K562 (cell line): ENCODE data around the gene SPACA5B. TPM values are rescaled to one million over a fixed set of nuclear protein-coding genes. Genes with fewer than 3 reads are reported as not detected.

Experiments
- ATAC-seq: fragments of 200-7000 bp; cut with Tn5 transposase; 3 replicates; pipeline ENCODE4 v1.9.1; 2020; ENCODE audit warnings: moderate library complexity
- BruUV-seq: library from RNA; stranded (reverse); fragments of 400-500 nt; replicated peaks from 2 replicates; lab custom pipeline; 2021; lab: Mats Ljungman, UMichigan
- CTCF ChIA-PET: fragments of 300-600 bp; formaldehyde crosslinking; extraction: SDS; loops from one replicate; lab custom pipeline; 2021; ENCODE audit warnings: low intra/inter-chr PET ratio; lab: Yijun Ruan, JAX
- POLR2A ChIA-PET: fragments of 300-600, 350-650 bp; sonication (Branson Sonifier 250); formaldehyde crosslinking; extraction: SDS; loops from one replicate; lab custom pipeline; 2021; ENCODE audit warnings: antibody characterized with exemption, inconsistent platforms; lab: Yijun Ruan, JAX
- DNase-seq, 4 experiments: peaks; one replicate each; pipeline versions ENCODE4 v3.0.0 to v3.0.0-alpha.2; 2011 to 2018; ENCODE audit warnings: low spot score in 3 of 4, mixed read lengths in 3 of 4; ENCODE audit errors: extremely low read depth in 1 of 4
- FAIRE-seq: peaks from 2 replicates; lab custom pipeline; 2011; peaks lifted over from hg19 to GRCh38; lab: Jason Lieb, UNC
- H2AFZ ChIP-seq: 2 replicates; pipeline ENCODE4 v1.6.0; 2011; ENCODE audit warnings: low read depth, low read length, control low read depth, inconsistent platforms
- H3K27ac ChIP-seq: fragments of 200-600 bp; 3 replicates; pipeline ENCODE4 v1.8.0; 2011; ENCODE audit warnings: low read depth, mild to moderate bottlenecking, control low read depth, inconsistent platforms, low read length, moderate library complexity, mixed read lengths; ENCODE audit errors: extremely low read depth
- H3K27me3 ChIP-seq, 2 experiments: fragments of 300-600 bp in 1 of 2; 2 replicates in 1 of 2; 3 replicates in 1 of 2; pipeline versions ENCODE4 v1.6.0 to v1.8.0; 2011; ENCODE audit warnings: inconsistent platforms in 2 of 2, low read length in 2 of 2, mild to moderate bottlenecking in 1 of 2, mixed read lengths in 1 of 2, moderate library complexity in 1 of 2; ENCODE audit not compliant: control insufficient read depth in 2 of 2, insufficient read depth in 2 of 2
- H3K36me3 ChIP-seq: fragments of 300-600 bp; 3 replicates; pipeline ENCODE4 v1.8.0; 2011; ENCODE audit warnings: mild to moderate bottlenecking, low read length, inconsistent platforms; ENCODE audit not compliant: control insufficient read depth, insufficient read depth
- H3K4me1 ChIP-seq, 2 experiments: fragments of 200-600 bp in 1 of 2; replicated peaks in 1 of 2; 2 replicates in 1 of 2; 3 replicates in 1 of 2; pipeline versions ENCODE4 v1.5.1 to v1.8.0; 2011; ENCODE audit warnings: inconsistent platforms in 2 of 2, low read length in 2 of 2, mild to moderate bottlenecking in 1 of 2, mixed read lengths in 1 of 2, moderate library complexity in 1 of 2; ENCODE audit not compliant: control insufficient read depth in 2 of 2, insufficient read depth in 2 of 2
- H3K4me2 ChIP-seq: 2 replicates; pipeline ENCODE4 v1.6.1; 2011; ENCODE audit warnings: low read length, control low read depth, inconsistent platforms, mixed read lengths; ENCODE audit not compliant: insufficient read depth
- H3K4me3 ChIP-seq: fragments of 200-600 bp; sonication (generic), shearing (Covaris generic); 2 replicates; pipeline ENCODE4 v1.5.1; 2016; ENCODE audit warnings: control low read depth, inconsistent platforms
- H3K79me2 ChIP-seq: fragments of 200-600 bp; 3 replicates; pipeline ENCODE4 v1.8.0; 2011; ENCODE audit warnings: low read length, inconsistent platforms; ENCODE audit not compliant: control insufficient read depth, insufficient read depth
- H3K9ac ChIP-seq, 2 experiments: 2 replicates each; pipeline versions ENCODE4 v1.6.0 to v1.6.1; 2011; ENCODE audit warnings: low read depth in 2 of 2, low read length in 2 of 2, control low read depth in 1 of 2, inconsistent platforms in 1 of 2, mild to moderate bottlenecking in 1 of 2, mixed read lengths in 1 of 2; ENCODE audit not compliant: insufficient read depth in 1 of 2
- H3K9me1 ChIP-seq: one replicate; pipeline ENCODE4 v1.6.0; 2011; ENCODE audit warnings: inconsistent platforms, mild to moderate bottlenecking, low read length, moderate library complexity; ENCODE audit not compliant: control insufficient read depth, insufficient read depth
- H3K9me3 ChIP-seq: replicated peaks from 2 replicates; pipeline ENCODE4 v1.5.1; 2011; ENCODE audit warnings: low read depth, low read length, inconsistent platforms; ENCODE audit not compliant: control insufficient read depth, insufficient read depth
- H4K20me1 ChIP-seq: replicated peaks from 2 replicates; pipeline ENCODE4 v1.6.1; 2011; ENCODE audit warnings: low read length, inconsistent platforms, mixed read lengths; ENCODE audit not compliant: control insufficient read depth, insufficient read depth
- CBFB ChIP-seq: sonication (generic); formaldehyde crosslinking; IDR thresholded peaks from 2 replicates; pipeline ENCODE4 v1.4.0; 2020; ENCODE audit warnings: mild to moderate bottlenecking, missing genetic modification reagents
- HDAC6 ChIP-seq: IDR thresholded peaks from 2 replicates; pipeline ENCODE4 v1.6.1; 2012; ENCODE audit warnings: low read depth, mild to moderate bottlenecking, control low read depth, inconsistent platforms, low read length, moderate library complexity
- HMGN3 ChIP-seq: IDR thresholded peaks from 2 replicates; pipeline ENCODE4 v1.6.1; 2011; ENCODE audit warnings: borderline replicate concordance, low read depth, mild to moderate bottlenecking, mixed read lengths, low read length; ENCODE audit not compliant: insufficient read length; ENCODE audit errors: extremely low read depth
- MBD2 ChIP-seq: sonication (generic); IDR thresholded peaks from 2 replicates; pipeline ENCODE4 v1.6.1; 2016; ENCODE audit warnings: low read depth, borderline replicate concordance
- MED1 ChIP-seq: sonication (generic); formaldehyde crosslinking; IDR thresholded peaks from 2 replicates; pipeline ENCODE4 v1.8.1; 2023; ENCODE audit warnings: missing genetic modification reagents, borderline replicate concordance
- MITF ChIP-seq: IDR thresholded peaks from 2 replicates; pipeline ENCODE4 v1.6.1; 2014; ENCODE audit warnings: antibody characterized with exemption
- NR2C2 ChIP-seq, 2 experiments: fragments of 200-800 bp in 1 of 2; sonication (Bioruptor generic) in 1 of 2; sonication (generic) in 1 of 2; formaldehyde crosslinking in 1 of 2; IDR thresholded peaks; 2 replicates each; pipeline versions ENCODE4 v1.6.1 to v1.8.0; 2016 to 2022; ENCODE audit warnings: mild to moderate bottlenecking in 1 of 2, missing compliant biosample characterization in 1 of 2, missing genetic modification characterization in 1 of 2, missing genetic modification reagents in 1 of 2
- NRF1 ChIP-seq, 2 experiments: fragments of 450-650 bp; IDR thresholded peaks in 1 of 2; conservative IDR thresholded peaks in 1 of 2; 2 replicates each; pipeline ENCODE4 v1.6.1; 2014; ENCODE audit warnings: mild to moderate bottlenecking in 2 of 2
- PKNOX1 ChIP-seq: fragments of 450-650 bp; IDR thresholded peaks from 2 replicates; pipeline ENCODE4 v1.6.1; 2016
- POLR2AphosphoS2 ChIP-seq: IDR thresholded peaks from 2 replicates; pipeline ENCODE4 v1.6.1; 2012; ENCODE audit warnings: low read length, improper control_type of control experiment
- PRMT5 ChIP-seq: sonication (generic); formaldehyde crosslinking; IDR thresholded peaks from 2 replicates; pipeline ENCODE4 v1.5.0; 2020; ENCODE audit warnings: missing genetic modification reagents
- RBM34 ChIP-seq: fragments of 200-400 bp; formaldehyde crosslinking; IDR thresholded peaks from 2 replicates; pipeline ENCODE4 v1.6.1; 2018; ENCODE audit warnings: low read length, borderline replicate concordance; ENCODE audit not compliant: insufficient read depth
- RFX1 ChIP-seq: fragments of 450-650 bp; IDR thresholded peaks from 2 replicates; pipeline ENCODE4 v1.6.1; 2016; ENCODE audit warnings: mild to moderate bottlenecking, moderate library complexity
- SMAD2 ChIP-seq: fragments of 150-350 bp; IDR thresholded peaks from 2 replicates; pipeline ENCODE4 v1.6.1; 2014; ENCODE audit warnings: low read depth, mild to moderate bottlenecking, low read length
- U2AF1 ChIP-seq: fragments of 200-400 bp; formaldehyde crosslinking; optimal IDR thresholded peaks from 2 replicates; pipeline ENCODE3; 2017; ENCODE audit warnings: mild to moderate bottlenecking, low read depth, low read length, moderate library complexity
- ZNF133 ChIP-seq: fragments of 250-450 bp; sonication (Bioruptor Pico); IDR thresholded peaks from 2 replicates; pipeline ENCODE4 v1.4.0; 2020; ENCODE audit warnings: mild to moderate bottlenecking
- WGBS: fragments of 100-300 bp; shearing (Covaris generic); methylation state at CpG from one replicate; pipeline ENCODE4 v1.1.6; 2016; ENCODE audit warnings: low coverage, mixed read lengths; ENCODE audit not compliant: insufficient coverage; ENCODE audit errors: missing lambda C conversion rate; 5-methylcytosine and 5-hydroxymethylcytosine counted together
- in situ Hi-C: fragments of 300-500 bp; cut with MboI; formaldehyde crosslinking; loops from 4 replicates; pipeline ENCODE4 v1.15.0; 2018; ENCODE audit warnings: inconsistent platforms, mixed read lengths
- intact Hi-C: fragments of 100-400 bp; cut with micrococcal nuclease; formaldehyde crosslinking; loops from 2 replicates; pipeline ENCODE4 v1.14.2; 2022
- polyA plus RNA-seq, 8 experiments: library from polyadenylated mRNA; depleted of rRNA in 4 of 8; stranded (reverse) in 5 of 8; unstranded in 3 of 8; fragments of >200 nt; fragmentation: Nextera tagmentation in 2 of 8; fragmentation: Illumina TruSeq in 1 of 8; extraction: Ambion mirVana in 2 of 8; extraction: Trizol in 1 of 8; gene quantifications; 2 replicates each; pipeline versions ENCODE4 v1.2.1 to v1.2.3, GENCODE V29; 2011 to 2014; ENCODE audit warnings: inconsistent platforms in 1 of 8, missing spikeins in 1 of 8
- total RNA-seq, 7 experiments: library from RNA; depleted of rRNA in 6 of 7; stranded (reverse); fragments of >200 nt in 6 of 7; fragmentation: Illumina TruSeq in 2 of 7; extraction: Trizol in 2 of 7; gene quantifications; 2 replicates each; pipeline versions ENCODE4 v1.2.1 to v1.2.3, GENCODE V29; 2011 to 2021; ENCODE audit warnings: low replicate concordance in 1 of 7

Gene SPACA5B
- total and polyA plus RNA-seq, 9 of the 15 experiments (the other 6 are each of a cell fraction or from before 2014, with no cell fraction given) = not detected

GRCh38 chrX:48180811-48181210 is 50.4 kb downstream of the SPACA5B start:
- Histone ChIP-seq H2AFZ (no peak overlapping the region), H3K9me1 (no peaks in the 10 kb centered on the region), H3K4me3 (no peak overlapping the region), H3K27me3 (peaks cover 0 to 5% of the 10 kb centered on the region in 2 experiments; a peak in 2 of 5 replicates), H3K9me3 (no peaks in the 10 kb centered on the region), H3K36me3 (no peaks in the 10 kb centered on the region), H3K4me2 (no peak overlapping the region), H3K4me1 (no peaks in the 10 kb centered on the region; a peak in 1 of 5 replicates), H3K79me2 (no peaks in the 10 kb centered on the region), H4K20me1 (no peaks in the 10 kb centered on the region), H3K9ac (no peak overlapping the region), H3K27ac (no peak overlapping the region)
- intact Hi-C loops = no loop called here
- in situ Hi-C loops = no loop called here
- TF ChIP-seq RBM34 (no peak), SMAD2 (no peak), HDAC6 (no peak), RFX1 (no peak), CBFB (no peak), MITF (no peak), HMGN3 (no peak), NRF1 (conservative IDR thresholded peaks at IDR 0.05 in 1 of 2, IDR thresholded peaks at IDR 0.05 in 1 of 2) (no peak), U2AF1 (no peak), PRMT5 (CRISPR knock-in tag) (no peak), PKNOX1 (no peak), MED1 (CRISPR knock-in tag) (no peak), MBD2 (no peak), NR2C2 (CRISPR knock-in tag; IDR thresholded peaks at IDR 0.05) (no peak), NR2C2 (tag; IDR thresholded peaks at IDR 0.05) (no peak), ZNF133 (CRISPR knock-in tag) (no peak), POLR2AphosphoS2 (no peak)
- DNase-seq (no peak), ATAC-seq (no peak), FAIRE-seq (no peak)
- ChIA-PET CTCF (no interaction called here), POLR2A (no interaction called here)
- WGBS = 10% methylated on average over 3 of the region's 4 CpGs
- BruUV-seq = no TSS peak
